Epithelial cell of prostate (primary cell): ENCODE results near the gene SENP8.
"Not testable (repeated sequence)": the region's sequence is repeated elsewhere in the genome, so short reads cannot be mapped to it uniquely, and the experiment has no call there.

Experiments
- DNase-seq: peaks from one replicate; pipeline ENCODE4 v3.0.0-alpha.2; 2011; ENCODE audit warnings: low read depth, low spot score
- H3K27ac ChIP-seq: fragments of 450-650 bp; 2 replicates; pipeline ENCODE4 v1.5.1; 2017; ENCODE audit warnings: mild to moderate bottlenecking

SENP8 gene

GRCh38 chr15:72118017-72118978, at the start of gene SENP8, which contains the start of gene MYO9A:
Gene SENP8, plus strand, starts transcription at chr15:72118403. Its CDS starts 21,221 bp downstream, at chr15:72139624.
Gene MYO9A, minus strand, starts transcription at chr15:72118150. Its CDS starts 71,587 bp downstream, at chr15:72046563.
- peak; percentile 87 for DNase-seq

GRCh38 chr15:72068856-72069255, 49.3 kb upstream of the SENP8 start:
- H3K27ac ChIP-seq: no peak overlapping the region

More at GRCh38 chr15:72118017-72118978, at the start of gene SENP8, which contains the start of gene MYO9A:
- peak within 1 kb of the TSS; percentile 86 for H3K27ac ChIP-seq

GRCh38 chr15:72070817-72071447, 47.3 kb upstream of the SENP8 start:
- no peak overlapping the region for H3K27ac ChIP-seq
- DNase-seq: no peak

More at GRCh38 chr15:72068856-72069255, 49.3 kb upstream of the SENP8 start:
- DNase-seq: no peak

GRCh38 chr15:72071448-72071825, 46.8 kb upstream of the SENP8 start:
- not testable (repeated sequence) for H3K27ac ChIP-seq, DNase-seq

GRCh38 chr15:72074335-72075060, 43.7 kb upstream of the SENP8 start:
- DNase-seq: no peak
- H3K27ac ChIP-seq: no peak overlapping the region

GRCh38 chr15:72077950-72078349, 40.3 kb upstream of the SENP8 start:
- H3K27ac ChIP-seq: no peak overlapping the region
- no peak for DNase-seq

- no peak overlapping the region for H3K27ac ChIP-seq
- DNase-seq: no peak
These were observed 39.3 kb upstream of the SENP8 start for GRCh38 chr15:72078887-72079286.

- H3K27ac ChIP-seq: no peak overlapping the region
- no peak for DNase-seq
These were observed 36.0 kb upstream of the SENP8 start for GRCh38 chr15:72082176-72082575.

- no peak overlapping the region for H3K27ac ChIP-seq
These were observed 32.0 kb upstream of the SENP8 start for GRCh38 chr15:72086010-72086697.

GRCh38 chr15:72086920-72087648, 31.1 kb upstream of the SENP8 start:
- H3K27ac ChIP-seq: no peak overlapping the region
- DNase-seq: no peak

More at GRCh38 chr15:72086010-72086697, 32.0 kb upstream of the SENP8 start:
- peak; percentile 2 for DNase-seq

GRCh38 chr15:72092006-72092405, 26.2 kb upstream of the SENP8 start:
- DNase-seq: no peak
- no peak overlapping the region for H3K27ac ChIP-seq

- no peak overlapping the region for H3K27ac ChIP-seq
- no peak for DNase-seq
These were observed 25.5 kb upstream of the SENP8 start for GRCh38 chr15:72092691-72093090.

GRCh38 chr15:72096796-72097195, 21.4 kb upstream of the SENP8 start:
- DNase-seq: no peak

GRCh38 chr15:72098040-72098439, 20.2 kb upstream of the SENP8 start:
- DNase-seq: no peak
- no peak overlapping the region for H3K27ac ChIP-seq

More at GRCh38 chr15:72096796-72097195, 21.4 kb upstream of the SENP8 start:
- no peak overlapping the region for H3K27ac ChIP-seq

- DNase-seq: no peak
- no peak overlapping the region for H3K27ac ChIP-seq
These were observed 19.0 kb upstream of the SENP8 start for GRCh38 chr15:72099155-72099554.

- not testable (repeated sequence) for DNase-seq
These were observed 17.7 kb upstream of the SENP8 start for GRCh38 chr15:72100551-72100950.

GRCh38 chr15:72105111-72105510, 13.1 kb upstream of the SENP8 start:
- no peak overlapping the region for H3K27ac ChIP-seq
- no peak for DNase-seq

More at GRCh38 chr15:72100551-72100950, 17.7 kb upstream of the SENP8 start:
- H3K27ac ChIP-seq: not testable (repeated sequence)

GRCh38 chr15:72106068-72106467, 12.1 kb upstream of the SENP8 start:
- no peak for DNase-seq
- no peak overlapping the region for H3K27ac ChIP-seq

- DNase-seq: no peak
- no peak overlapping the region for H3K27ac ChIP-seq
These were observed 7.8 kb upstream of the SENP8 start for GRCh38 chr15:72110355-72110754.
